NCI-H345 (cell line): ENCODE results near the gene TAT.
"Not testable (repeated sequence)": the region's sequence is repeated elsewhere in the genome, so short reads cannot be mapped to it uniquely, and the experiment has no call there.

Source experiments
- DNase-seq: peaks from one replicate; lab custom pipeline; 2025; lab: John Stamatoyannopoulos, UW

Gene TAT

DNA sequence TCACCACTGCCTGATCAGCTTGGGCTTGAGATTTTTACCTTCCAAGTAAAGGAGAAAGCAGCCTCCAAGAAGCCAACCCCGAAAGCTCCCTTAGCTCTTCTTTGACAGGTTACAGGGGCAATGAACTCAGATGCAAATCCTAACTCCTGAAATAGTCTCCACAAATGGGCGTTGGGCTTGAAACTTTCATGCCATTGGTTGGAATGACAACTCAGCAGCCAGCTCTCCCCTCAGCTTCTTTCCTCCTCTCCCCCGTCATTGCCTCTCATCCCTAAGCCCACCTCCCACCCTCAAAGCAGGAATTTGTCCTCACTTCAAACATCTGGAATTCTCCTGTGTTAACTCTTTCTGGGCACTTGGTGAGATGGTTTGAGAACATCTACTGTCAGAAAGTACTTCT, at the start of gene TAT:
Gene TAT, minus strand, starts transcription at position 122 of the 400 bp plus-strand sequence. CDS start 677 bp downstream, outside the sequence.
- no peak for DNase-seq

DNA sequence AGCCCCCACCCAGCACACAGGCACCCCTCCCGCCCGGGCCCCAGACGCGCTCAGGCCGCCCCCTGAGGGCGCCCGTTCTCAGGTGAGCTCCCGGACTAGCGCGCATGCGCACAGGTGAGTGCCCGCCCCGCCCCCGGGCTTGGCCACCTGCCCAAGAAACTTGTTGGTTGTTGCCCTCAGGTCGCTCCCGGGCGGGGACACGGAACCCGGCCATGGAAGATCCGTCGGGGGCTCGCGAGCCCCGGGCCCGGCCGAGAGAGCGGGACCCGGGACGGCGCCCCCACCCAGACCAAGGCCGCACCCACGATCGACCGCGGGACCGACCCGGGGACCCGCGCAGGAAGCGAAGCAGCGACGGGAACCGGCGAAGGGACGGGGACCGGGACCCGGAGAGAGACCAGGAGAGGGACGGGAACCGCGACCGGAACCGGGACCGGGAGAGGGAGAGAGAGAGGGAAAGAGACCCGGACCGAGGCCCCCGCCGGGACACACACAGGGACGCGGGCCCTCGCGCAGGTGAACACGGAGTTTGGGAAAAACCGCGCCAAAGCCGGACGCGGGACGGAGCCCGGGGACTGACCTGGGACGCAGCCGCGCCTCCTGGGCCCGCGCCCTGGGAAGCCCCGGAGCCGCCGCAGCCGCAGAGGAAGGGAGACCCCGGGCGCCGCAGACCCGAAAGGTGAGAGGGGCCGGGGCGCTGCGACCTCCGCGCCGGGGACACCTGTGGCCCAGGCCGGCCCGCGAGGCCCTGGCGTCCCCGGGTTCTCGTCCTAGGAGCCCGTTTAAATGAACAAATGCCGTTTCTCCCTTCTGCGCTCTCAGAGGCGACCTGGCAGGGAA, 49.3 kb upstream of the TAT start, which contains the start of gene MARVELD3:
Gene MARVELD3, plus strand, starts transcription at position 167 of the 840 bp plus-strand sequence. Its CDS starts 46 bp downstream, at position 213.
- peak; percentile 64 for DNase-seq

DNA sequence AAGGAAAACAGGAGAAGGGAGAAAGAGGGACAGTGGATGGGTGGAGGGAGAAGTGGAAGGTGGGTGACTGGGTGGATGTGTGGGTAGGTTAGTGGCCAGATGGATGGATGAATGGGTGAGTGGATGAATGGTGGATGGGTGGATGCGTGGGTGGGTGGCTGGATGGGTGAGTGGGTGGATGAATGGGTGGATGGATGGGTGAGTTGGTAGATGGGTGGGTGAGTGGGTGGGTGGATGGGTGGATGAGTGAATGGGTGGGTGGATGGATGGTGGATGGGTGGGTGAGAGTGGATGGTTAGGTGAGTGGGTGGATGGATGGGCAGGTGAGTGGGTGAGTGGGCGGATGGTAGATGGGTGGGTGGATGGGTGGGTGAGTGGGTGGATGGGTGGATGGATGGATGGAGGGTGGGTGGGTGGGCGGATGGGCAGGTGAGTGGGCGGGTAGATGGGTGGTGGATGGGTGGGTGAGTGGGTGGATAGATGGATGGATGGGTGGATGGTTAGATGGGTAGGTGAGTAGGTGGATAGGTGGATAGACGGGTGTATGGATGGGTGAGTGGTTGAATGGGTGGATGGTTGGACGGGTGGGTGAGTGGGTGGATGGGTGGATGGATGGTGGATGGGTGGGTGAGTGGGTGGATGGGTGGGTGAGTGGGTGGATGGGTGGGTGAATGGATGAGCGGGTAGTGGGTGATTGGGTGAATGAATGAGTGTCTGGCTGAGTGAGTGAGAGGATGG, 48.4 kb upstream of the TAT start:
- DNase-seq: no peak

- DNase-seq: no peak
Observed at GRCh38 chr16:71623597-71623996, 46.7 kb upstream of the TAT start.

DNA sequence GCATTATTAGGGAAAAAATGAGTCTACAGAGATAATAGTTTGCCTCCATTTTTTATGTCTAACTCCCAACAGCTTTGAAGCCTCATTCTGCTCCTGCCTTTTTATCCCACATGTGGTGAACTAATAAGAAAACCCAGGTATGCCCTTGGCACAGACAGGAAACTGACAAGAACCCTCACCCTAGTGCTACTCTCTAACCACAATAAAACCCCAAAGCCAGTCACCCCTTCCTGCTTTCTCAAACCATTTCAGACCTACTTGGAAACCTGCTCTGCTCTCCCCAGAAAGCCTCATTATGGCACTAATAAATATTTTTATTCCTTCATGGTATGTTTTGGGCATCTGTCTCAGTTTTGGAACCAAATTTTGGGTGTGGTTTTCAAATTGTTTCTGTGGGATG, 45.2 kb upstream of the TAT start:
- DNase-seq: no peak

GRCh38 chr16:71618429-71618828, 41.5 kb upstream of the TAT start:
- no peak for DNase-seq

DNA sequence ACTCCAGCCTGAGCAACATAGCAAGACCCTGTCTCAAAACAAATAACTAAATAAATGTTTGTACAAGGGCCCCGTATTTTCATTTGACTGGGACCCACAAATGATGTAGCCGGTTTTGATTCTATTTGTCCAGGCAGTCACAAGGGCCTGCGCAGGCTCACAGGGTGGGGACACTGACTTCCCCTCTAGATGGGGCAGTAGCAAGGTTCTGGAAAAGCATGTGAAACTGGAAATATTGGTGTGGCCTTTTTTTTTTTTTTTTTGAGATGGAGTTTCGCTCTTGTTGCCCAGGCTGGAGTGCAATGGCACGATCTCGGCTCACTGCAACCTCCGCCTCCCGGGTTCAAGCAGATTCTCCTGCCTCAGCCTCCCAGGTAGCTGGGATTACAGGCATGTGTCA, 38.1 kb upstream of the TAT start:
- not testable (repeated sequence) for DNase-seq

- DNase-seq: peak; percentile 41
Observed at GRCh38 chr16:71610936-71611871, 34.3 kb upstream of the TAT start.

DNA sequence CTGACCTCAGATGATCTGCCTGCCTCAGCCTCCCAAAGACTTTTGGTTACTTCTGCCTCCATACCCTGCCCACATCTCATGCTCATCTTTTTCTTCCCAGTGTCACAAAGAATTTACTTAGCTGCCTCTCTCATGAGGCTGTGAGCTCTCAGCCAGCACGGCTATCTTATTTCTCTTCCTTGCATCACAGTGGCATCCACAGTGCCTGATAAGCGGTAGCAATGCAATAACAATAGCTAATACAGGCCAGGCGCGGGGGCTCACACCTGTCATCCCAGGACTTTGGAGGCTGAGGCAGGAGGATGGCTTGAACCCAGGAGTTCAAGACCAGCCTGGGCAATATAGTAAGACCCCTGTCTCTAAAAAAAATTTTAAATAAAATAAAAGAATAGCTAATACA, 33.6 kb upstream of the TAT start:
- no peak for DNase-seq

GRCh38 chr16:71609066-71609465, 32.2 kb upstream of the TAT start:
- DNase-seq: no peak

GRCh38 chr16:71600822-71601221, 23.9 kb upstream of the TAT start:
- DNase-seq: no peak

- DNase-seq: not testable (repeated sequence)
Observed at GRCh38 chr16:71598426-71598825, 21.5 kb upstream of the TAT start.

GRCh38 chr16:71595340-71595826, 18.5 kb upstream of the TAT start:
- not testable (repeated sequence) for DNase-seq

DNA sequence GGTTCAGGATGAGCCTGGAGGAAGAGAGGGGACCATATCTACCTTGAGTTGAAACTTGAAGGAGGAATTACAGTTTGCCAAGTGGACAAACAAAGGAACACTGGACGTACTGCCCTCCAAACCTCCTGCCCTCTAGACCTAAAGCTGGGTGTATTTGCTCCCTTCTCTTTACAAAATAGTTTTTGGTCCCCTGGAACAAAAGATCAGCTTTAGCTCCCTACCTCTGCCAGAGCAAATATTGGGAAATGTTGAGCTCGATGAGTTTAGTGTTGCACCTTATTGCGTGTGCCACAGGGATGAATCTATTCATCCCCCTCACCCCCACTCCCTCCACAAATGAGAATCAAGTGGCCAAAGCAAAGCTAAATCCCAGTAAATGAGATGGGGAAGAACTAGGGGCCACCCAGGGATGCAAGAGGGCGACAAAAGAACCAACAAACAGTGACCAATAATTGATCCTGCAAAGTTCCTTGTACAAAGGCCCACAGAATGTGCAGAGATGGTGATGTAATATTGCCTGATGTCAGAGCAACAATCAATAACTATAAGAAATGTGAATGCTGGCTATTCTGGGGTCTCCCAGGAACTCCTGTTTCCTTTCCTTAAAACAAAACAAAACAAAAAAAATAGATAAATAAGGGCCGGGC, 17.2 kb upstream of the TAT start:
- DNase-seq: no peak

DNA sequence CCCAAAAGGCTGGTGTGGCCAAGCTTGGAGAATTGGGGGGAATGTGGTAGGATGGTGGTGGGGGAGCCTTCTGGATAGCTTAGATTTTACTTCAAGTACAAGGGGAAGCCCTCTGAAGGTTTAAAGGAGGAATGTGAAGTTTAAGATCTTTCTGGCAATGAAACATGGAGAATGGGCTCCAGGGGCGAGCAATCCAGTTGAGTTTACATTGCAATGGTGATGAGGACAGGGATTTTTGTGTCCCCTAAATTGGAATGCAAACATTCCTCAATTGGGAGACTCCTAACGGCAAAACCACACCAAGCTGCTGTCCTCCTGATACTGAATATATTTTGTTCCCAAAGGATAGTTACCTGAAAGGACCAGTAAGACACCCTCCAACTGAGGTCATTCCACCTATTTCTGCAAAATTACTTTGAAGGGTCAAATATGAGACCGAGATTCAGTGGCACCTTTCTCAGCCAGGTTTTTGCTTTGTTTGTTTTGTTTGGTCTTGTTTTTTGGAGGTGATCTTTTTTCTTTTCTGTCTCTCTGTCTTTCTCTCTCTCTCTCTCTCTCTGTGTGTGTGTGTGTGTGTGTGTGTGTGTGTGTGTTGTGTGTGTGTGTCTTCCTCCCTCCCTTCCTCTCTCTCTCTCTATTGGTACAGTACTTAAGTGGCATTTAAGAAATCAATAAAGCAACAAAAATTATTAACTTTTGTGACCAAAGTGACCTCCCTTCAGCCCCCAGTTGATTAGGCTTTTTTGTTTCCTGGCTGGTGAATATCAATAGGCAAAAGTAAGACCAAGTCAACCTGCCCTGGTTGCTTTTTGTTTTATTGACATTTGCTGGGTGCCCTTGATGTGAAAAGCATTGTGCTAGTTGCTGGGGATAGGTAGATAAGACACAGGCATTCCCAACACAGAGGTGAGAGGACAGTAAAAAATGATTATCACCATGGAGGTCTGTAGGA, 16.4 kb upstream of the TAT start:
- no peak for DNase-seq

DNA sequence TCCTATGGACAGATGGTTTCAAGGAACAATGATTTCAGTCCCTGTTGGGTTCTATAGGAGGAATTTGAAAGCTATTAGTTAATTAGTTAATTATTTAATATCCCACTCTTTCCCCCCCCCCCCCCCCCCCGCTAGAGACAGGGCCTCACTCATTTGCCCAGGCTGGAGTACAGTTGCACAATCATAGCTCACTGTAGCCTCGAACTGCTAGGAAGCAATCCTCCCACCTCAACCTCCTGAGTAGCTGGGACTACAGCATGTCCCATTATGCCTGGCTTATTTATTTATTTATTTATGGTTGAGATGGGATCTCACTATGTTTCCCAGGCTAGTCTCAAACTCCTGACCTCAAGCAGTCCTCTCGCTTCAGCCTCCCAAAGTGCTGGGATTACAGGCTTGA, 15.0 kb upstream of the TAT start:
- no peak for DNase-seq

- no peak for DNase-seq
Observed at GRCh38 chr16:71590584-71590983, 13.7 kb upstream of the TAT start.

GRCh38 chr16:71590071-71590470, 13.2 kb upstream of the TAT start:
- not testable (repeated sequence) for DNase-seq

GRCh38 chr16:71589334-71589733, 12.4 kb upstream of the TAT start:
- not testable (repeated sequence) for DNase-seq

DNA sequence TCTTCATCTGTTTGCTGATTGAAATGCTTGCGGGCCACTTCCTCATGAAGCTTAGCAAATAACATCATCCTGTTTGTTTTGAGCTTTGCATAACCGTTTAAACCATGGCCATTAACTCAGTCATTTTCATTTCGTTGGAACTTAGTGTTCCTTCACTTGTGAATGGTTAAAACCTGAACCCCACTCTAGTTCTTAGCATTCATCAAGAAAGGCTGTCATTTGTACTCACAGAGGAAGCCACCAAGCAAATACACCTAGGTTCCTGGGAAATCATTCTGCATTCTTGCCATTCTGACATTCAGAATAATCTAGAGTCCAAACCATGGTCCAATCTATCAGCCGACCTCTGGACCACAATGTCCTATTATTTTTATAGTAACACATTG, 8.4 kb upstream of the TAT start:
- no peak for DNase-seq
